ENCODE results near the gene DECR2. TPM values are rescaled to one million over a fixed set of nuclear protein-coding genes. Genes with fewer than 3 reads are reported as not detected.

Gene DECR2
- total and polyA plus RNA-seq, 2 of the 4 experiments (the other 2 are of a cell fraction), result 3.9 to 26.7 TPM

GRCh38 chr16:407253-407652, 5.6 kb downstream of the DECR2 start:
- BruUV-seq (replicated peaks), result no TSS peak
- POLR2A ChIA-PET (ENCODE audit: unreplicated experiment), result no interaction called here

More at GRCh38 chr16:407253-407652, 5.6 kb downstream of the DECR2 start:
- Histone ChIP-seq H3K4ac (ENCODE audit: low read depth, low read length) (no peak overlapping the region), H2AK5ac (ENCODE audit: low read depth, low read length) (no peak overlapping the region), H3K36me3 (ENCODE audit: control insufficient read depth, insufficient read depth, low read length) (peaks cover 2% of the 10 kb centered on the region; the same call in 1 of the 2 replicates), H4K8ac (ENCODE audit: low read depth in 2 of 2, low read length in 2 of 2) (no peak overlapping the region), H3K56ac (ENCODE audit: extremely low read depth, insufficient read depth, low read length) (no peak overlapping the region), H3K9me1 (ENCODE audit: insufficient read depth, low read length) (no peaks in the 10 kb centered on the region), H4K20me1 (ENCODE audit: insufficient read depth, low read length) (no peaks in the 10 kb centered on the region), H3K14ac (replicated peaks; ENCODE audit: low read depth, low read length) (no peak overlapping the region), H3K27me3 (ENCODE audit: control insufficient read depth, insufficient read depth, low read length) (no peaks in the 10 kb centered on the region), H3K18ac (ENCODE audit: low read depth, low read length) (no peak overlapping the region), H2BK5ac (ENCODE audit: low read depth, low read length, poor library complexity, severe bottlenecking) (no peak overlapping the region), H3K4me1 (ENCODE audit: control insufficient read depth, insufficient read depth, low read length) (no peaks in the 10 kb centered on the region), H2AK9ac (replicated peaks; ENCODE audit: low read depth, low read length, poor library complexity) (peak overlapping the region; percentile 42), H3K4me2 (ENCODE audit: low read depth, low read length) (no peak overlapping the region), H3K4me3 (ENCODE audit: insufficient read depth, low read depth, low read length) (no peak overlapping the region), H2AFZ (replicated peaks; ENCODE audit: low read length, poor library complexity) (no peak overlapping the region), H3K23ac (ENCODE audit: low read depth, low read length) (no peak overlapping the region), H4K5ac (ENCODE audit: low read depth, low read length) (no peak overlapping the region), H3K9ac (ENCODE audit: low read depth, low read length) (no peak overlapping the region), H2BK15ac (ENCODE audit: low read depth, low read length) (no peak overlapping the region), H4K91ac (ENCODE audit: insufficient read depth, low read depth, low read length) (no peak overlapping the region), H3K79me1 (ENCODE audit: low read depth in 1 of 2, low read length in 2 of 2) (peaks cover 0 to 7% of the 10 kb centered on the region in 2 experiments), H3K9me3 (ENCODE audit: control insufficient read depth, insufficient read depth, low read length) (no peaks in the 10 kb centered on the region), H3K27ac (ENCODE audit: insufficient read depth, low read length) (no peak overlapping the region), H2BK20ac (ENCODE audit: low read depth, low read length) (no peak overlapping the region), H2BK120ac (ENCODE audit: low read depth, low read length) (no peak overlapping the region)
- ATAC-seq (ENCODE audit: low read depth), result no peak
- CTCF ChIA-PET, result no interaction called here
- in situ Hi-C loops (cut with MboI; ENCODE audit: low sequenced_read_pairs), result no loop called here
- DNase-seq, result no peak
- TF ChIP-seq NFE2L2 (IDR thresholded peaks at IDR 0.05; ENCODE audit: low read depth, low read length), result no peak
- no peak for TF ChIP-seq MAFK (IDR thresholded peaks at IDR 0.05; ENCODE audit: low read depth, low read length)
- TF ChIP-seq USF2 (IDR thresholded peaks at IDR 0.05; ENCODE audit: low read depth, low read length), result no peak
- no peak for TF ChIP-seq SMC3 (IDR thresholded peaks at IDR 0.05; ENCODE audit: low read depth, low read length)
- TF ChIP-seq MAZ (IDR thresholded peaks at IDR 0.05; ENCODE audit: borderline replicate concordance, low read depth, low read length), result no peak
- WGBS, 2 experiments (ENCODE audit: extremely low coverage in 2 of 2, insufficient read length in 1 of 2), result 74% methylated on average over 7 of the region's 16 CpGs; no CpG with 5 or more reads in 1 of the 2 experiments
- dilution Hi-C loops (cut with HindIII; ENCODE audit: low sequenced_read_pairs, unreplicated experiment), result no loop called here
- intact Hi-C loops (cut with micrococcal nuclease), result no loop called here

All from IMR-90 (cell line).